Memory B cell (primary cell): ENCODE data around the gene C3orf20.
"Not testable (repeated sequence)": the region's sequence is repeated elsewhere in the genome, so short reads cannot be mapped to it uniquely, and the experiment has no call there.

Experiments used
- ATAC-seq: fragments of 150-1000 bp; cut with Tn5 transposase; 2 replicates; pipeline ENCODE4 v1.10.0; 2021; ENCODE audit warnings: low read depth, mild to moderate bottlenecking, moderate library complexity
- DNase-seq, 2 donors: peaks; one replicate each; pipeline ENCODE4 v3.0.0; 2022; ENCODE audit warnings: low spot score in 2 of 2
- H3K27ac Mint-ChIP-seq: one replicate; pipeline ENCODE4 v1.8.0; 2022; ENCODE audit warnings: mild to moderate bottlenecking, moderate library complexity, mixed read lengths
- H3K27me3 Mint-ChIP-seq: one replicate; pipeline ENCODE4 v1.8.0; 2022; ENCODE audit warnings: mixed read lengths
- H3K36me3 Mint-ChIP-seq: one replicate; pipeline ENCODE4 v1.8.0; 2022; ENCODE audit warnings: mild to moderate bottlenecking, mixed read lengths
- H3K4me1 Mint-ChIP-seq: one replicate; pipeline ENCODE4 v1.8.0; 2022; ENCODE audit warnings: mixed read lengths
- H3K4me3 Mint-ChIP-seq: one replicate; pipeline ENCODE4 v1.8.0; 2022; ENCODE audit warnings: mild to moderate bottlenecking, moderate library complexity, mixed read lengths
- H3K9me3 Mint-ChIP-seq: one replicate; pipeline ENCODE4 v1.8.0; 2022; ENCODE audit warnings: mixed read lengths

The C3orf20 gene

DNA sequence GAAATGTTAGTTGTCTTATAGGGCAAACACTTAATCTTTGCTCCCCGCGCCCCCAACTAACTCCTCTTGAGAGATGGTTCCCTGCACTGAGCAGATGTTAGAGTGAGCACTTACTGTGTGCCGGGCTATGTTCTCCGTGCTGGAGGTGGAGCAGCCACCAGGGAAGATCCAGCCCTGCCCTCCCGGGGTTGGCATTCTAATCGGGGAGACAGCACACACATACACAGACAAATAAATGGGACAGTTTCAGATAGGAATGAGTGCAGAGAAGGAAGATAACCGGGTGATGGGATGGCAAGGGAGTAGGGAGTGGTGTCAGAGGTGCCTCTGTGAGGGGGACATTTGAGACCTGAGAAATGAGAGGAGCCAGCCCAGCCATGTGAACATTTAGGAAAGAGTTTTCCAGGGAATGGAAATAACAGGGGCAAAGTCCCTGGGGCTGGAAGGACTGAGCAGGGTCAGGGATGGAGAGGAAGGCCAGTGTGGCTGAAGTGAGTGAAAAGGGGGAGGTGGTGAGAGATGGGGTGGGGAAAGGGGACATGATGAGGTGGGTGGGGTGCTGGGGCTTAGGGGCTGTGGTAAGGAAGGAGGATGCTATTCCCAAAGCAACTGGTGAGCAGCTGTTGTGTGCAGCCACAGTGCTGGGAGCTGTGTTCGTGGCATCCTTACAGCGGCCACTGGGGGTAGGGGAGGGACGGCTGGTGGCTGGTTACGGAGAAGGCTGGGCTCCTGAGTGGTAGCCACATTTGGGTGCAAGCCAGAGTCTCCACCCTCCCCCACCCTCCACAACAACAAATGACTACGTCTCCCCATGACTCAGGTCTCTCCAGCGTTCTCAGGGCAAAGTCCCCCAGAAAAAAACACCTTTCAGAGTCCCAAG, 128.4 kb downstream of the C3orf20 start:
- Mint-ChIP-seq H3K9me3 (peaks cover 2% of the 10 kb centered on the region), H3K4me3 (no peak overlapping the region)

DNA sequence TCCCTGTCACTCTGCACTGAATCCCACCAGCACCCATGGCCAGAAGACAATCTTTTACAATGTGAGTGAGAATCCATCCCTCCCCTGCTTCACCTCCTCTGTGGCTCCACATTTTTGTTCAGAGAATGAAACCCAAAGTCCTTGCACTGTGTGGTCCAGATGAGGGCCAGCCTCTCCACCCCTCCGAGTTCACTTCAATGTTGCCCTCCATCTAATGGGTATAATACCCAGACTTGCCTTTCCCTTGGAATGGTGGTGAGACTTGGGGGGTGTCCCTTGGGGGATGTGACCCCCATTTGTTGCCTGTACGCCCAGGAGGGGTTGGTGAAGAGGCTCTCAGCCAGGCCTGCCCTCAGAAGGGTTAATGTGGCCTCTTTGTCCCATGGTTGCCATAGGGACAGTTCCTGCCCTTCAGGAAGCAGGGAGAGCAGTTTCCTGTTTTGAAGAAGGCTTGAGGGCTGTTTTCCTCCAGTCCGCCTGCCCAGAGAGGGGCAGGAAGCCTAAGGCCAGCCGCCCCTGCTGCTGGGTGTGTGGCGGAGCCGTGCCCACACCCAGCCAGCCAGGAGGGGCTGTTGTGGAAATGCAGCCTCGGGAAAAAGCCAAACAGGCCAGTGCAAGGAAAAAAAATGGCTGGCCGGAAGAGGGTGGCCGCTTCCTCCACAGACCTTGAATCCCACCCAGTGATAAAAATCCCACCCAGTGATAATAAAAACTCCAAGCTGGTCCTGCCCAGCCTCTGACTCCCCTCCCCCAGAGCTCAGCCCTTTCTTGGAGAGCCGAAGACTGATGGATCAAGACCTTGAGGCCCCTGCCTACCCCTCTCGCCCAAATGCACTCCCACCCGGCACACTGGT, 129.3 kb downstream of the C3orf20 start:
- ATAC-seq: no peak
- H3K4me3 Mint-ChIP-seq: no peak overlapping the region
- H3K9me3 Mint-ChIP-seq: peaks cover 2% of the 10 kb centered on the region
- peaks cover 3% of the 10 kb centered on the region for H3K4me1 Mint-ChIP-seq
- no peak for DNase-seq
- peaks cover 30% of the 10 kb centered on the region for H3K27me3 Mint-ChIP-seq
- H3K36me3 Mint-ChIP-seq: peaks cover 2% of the 10 kb centered on the region
- H3K27ac Mint-ChIP-seq: no peak overlapping the region

More for the DNA sequence above, 128.4 kb downstream of the C3orf20 start:
- H3K27ac Mint-ChIP-seq: no peak overlapping the region
- no peak for DNase-seq
- peaks cover 2% of the 10 kb centered on the region for H3K36me3 Mint-ChIP-seq
- peaks cover 3% of the 10 kb centered on the region for H3K4me1 Mint-ChIP-seq
- no peak for ATAC-seq
- peaks cover 24% of the 10 kb centered on the region for H3K27me3 Mint-ChIP-seq

DNA sequence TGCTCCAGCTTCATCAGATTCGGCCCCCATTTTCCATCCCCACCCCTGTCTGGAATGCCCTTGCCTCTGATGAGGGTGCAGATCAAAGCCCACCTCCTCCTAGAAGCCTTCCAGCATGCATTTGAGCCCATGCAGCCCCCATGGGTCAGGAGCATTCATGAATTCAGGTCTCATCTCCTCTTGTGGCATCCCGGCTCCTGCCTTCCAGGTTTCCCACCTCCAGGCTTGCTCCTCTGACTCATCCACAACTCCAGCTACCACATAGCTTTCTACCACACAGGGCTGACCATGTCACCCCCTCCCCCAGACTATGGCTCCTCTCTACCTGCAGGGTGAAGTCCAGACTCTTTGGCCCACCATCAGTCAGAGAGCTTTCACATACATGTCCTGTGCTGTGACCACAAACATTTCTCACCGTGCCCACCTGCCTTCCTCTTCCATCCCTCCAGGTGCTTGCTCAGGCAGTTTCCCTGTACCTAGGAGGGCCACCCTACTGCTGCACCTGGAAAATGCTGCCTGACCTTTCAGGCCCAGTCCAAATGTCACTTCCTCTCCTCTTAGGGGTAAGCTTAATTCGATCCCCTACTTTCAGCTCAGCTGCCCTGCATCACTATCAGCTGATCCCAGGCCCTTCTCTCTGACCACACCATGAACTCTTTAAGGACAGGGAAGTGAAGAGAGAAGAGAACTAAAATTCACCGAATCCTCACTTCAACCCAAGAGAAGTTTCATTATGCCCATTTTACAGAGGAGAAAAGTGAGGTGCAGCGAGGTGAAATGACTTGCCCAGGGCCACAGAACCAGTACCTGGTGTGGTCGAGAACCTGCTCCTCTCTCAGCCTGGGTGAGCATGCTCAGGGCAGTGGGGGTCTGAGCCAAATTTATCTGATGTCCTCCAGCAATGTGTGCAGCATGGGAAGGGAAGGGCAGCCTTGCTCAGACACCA, 130.2 kb downstream of the C3orf20 start:
- ATAC-seq (no peak), DNase-seq (no peak)

DNA sequence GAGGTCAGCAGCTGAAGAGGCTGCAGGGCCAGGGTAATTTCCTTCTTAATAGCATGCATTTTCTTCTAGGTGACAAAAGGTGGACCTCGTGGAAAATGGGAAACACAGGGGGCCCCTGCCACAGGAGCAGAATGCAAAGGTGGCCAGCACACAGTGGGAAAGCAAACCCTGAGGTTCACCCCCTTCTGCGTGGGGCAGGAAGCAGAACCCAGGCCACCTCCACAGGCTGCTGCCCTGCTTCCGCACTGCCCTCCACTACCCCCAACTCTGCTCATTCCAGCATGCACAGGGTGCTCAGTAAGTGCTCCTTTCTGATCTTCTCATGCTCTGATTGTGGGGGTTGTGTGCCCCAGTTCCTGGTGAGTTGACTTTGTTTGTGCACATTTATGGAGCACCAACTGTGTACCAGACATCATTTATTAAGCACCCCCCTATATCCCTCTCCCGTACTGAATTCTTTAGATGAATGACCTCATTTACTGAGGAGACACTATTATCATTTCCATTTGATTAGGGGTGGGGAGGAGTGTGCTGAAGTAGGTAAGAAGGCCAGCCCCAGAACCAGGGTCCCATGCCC, 131.1 kb downstream of the C3orf20 start:
- Mint-ChIP-seq H3K4me1 (peaks cover 3% of the 10 kb centered on the region), H3K27me3 (peaks cover 28% of the 10 kb centered on the region), H3K4me3 (no peak overlapping the region), H3K9me3 (no peaks in the 10 kb centered on the region), H3K27ac (no peak overlapping the region), H3K36me3 (no peaks in the 10 kb centered on the region)
- ATAC-seq (no peak), DNase-seq (no peak)

More for the DNA sequence above, 130.2 kb downstream of the C3orf20 start:
- no peaks in the 10 kb centered on the region for H3K9me3 Mint-ChIP-seq
- H3K27ac Mint-ChIP-seq: no peak overlapping the region
- peaks cover 27% of the 10 kb centered on the region for H3K27me3 Mint-ChIP-seq
- no peaks in the 10 kb centered on the region for H3K36me3 Mint-ChIP-seq
- no peak overlapping the region for H3K4me3 Mint-ChIP-seq
- peaks cover 3% of the 10 kb centered on the region for H3K4me1 Mint-ChIP-seq

DNA sequence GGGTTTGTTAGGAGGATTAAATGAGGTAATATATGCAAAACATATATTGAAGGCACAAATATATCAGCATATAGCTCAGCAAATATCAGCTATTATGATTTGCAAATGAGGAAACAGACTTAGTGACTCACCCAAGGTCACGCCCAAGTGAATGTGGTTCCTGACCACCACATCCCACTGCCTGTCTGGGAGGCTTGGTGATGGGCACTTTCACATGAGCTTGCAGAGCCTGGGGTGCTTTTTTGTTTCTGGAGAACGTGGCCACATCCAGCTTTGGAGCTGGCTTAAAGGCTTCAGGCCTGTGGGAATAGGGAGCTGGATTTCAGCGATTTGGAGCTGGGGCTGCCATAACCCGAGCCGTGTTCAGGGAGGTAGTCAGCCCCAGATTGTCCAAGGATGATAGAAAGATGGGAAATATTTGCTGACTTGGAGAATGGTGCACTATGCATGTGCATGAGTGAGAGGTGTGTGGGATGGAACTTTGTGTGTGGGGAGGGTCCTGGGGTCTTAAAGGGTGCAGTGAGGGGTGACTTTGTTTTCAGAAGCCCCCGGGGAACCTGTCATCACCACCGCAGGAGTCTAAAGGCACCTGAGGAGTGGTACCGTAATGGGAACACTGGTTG, 131.8 kb downstream of the C3orf20 start:
- Mint-ChIP-seq H3K4me3 (no peak overlapping the region), H3K27ac (no peak overlapping the region)

DNA sequence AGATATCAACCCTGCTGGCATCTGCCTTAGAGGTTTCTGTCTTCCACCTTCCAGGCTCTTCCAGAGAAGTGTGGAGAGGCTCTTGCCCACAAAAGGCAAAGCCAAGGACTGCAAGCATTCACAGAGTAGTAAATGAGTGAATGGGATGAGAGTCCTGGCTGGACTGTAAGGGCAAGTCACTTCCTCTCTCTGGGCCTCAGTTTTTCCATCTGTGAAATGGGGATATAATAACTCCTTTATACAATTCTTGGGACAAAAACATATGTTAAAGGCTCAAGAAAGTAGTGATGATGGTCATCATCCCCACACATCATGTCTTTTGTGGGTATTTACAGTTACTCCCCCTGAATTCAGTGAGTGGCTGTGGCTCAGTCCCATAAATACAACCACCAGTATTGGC, 133.1 kb downstream of the C3orf20 start:
- Mint-ChIP-seq H3K27me3 (peaks cover 38% of the 10 kb centered on the region), H3K27ac (no peak overlapping the region)
- no peak for ATAC-seq

More for the DNA sequence above, 131.8 kb downstream of the C3orf20 start:
- ATAC-seq (peak; percentile 52), DNase-seq (no peak)
- H3K4me1 Mint-ChIP-seq: peaks cover 3% of the 10 kb centered on the region
- no peaks in the 10 kb centered on the region for H3K9me3 Mint-ChIP-seq
- H3K27me3 Mint-ChIP-seq: peaks cover 32% of the 10 kb centered on the region
- H3K36me3 Mint-ChIP-seq: no peaks in the 10 kb centered on the region

DNA sequence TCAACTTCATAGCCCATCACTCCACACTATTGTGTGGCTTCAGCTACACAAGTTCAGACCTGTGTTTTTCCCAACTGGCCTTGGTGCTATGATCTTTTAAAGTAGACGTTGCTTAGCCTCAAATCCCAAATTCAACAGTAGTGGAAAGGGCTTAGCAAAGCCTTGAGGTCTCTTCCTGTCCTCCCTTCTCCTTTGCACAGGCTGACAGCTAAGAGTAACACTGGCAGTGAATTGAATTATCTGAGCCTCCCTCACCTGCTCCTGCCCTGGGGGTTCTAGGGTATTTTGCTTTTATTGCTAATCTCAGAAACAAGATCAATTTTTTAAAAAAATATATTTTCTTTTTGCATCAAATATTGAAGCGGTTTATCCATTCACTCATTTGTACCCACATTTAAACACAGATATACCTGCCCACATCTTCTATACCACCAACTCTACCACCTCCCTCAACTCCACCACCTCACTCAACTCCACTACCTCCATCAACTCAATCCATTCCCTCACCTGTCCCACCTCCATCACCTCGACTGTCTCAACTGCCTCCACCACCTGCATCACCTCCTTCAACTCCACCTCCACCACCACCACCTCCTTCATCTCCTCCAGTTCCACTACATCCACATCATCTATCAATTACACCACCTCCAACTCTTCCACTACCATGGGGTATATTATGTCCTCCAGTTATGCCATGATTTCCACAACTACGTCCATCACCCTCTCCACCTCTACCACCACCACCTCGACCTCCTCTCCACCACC, 133.7 kb downstream of the C3orf20 start:
- ATAC-seq (no peak), DNase-seq (no peak)
- Mint-ChIP-seq H3K27me3 (peaks cover 39% of the 10 kb centered on the region), H3K27ac (no peak overlapping the region), H3K4me3 (no peak overlapping the region), H3K4me1 (peaks cover 3% of the 10 kb centered on the region), H3K36me3 (no peaks in the 10 kb centered on the region), H3K9me3 (no peaks in the 10 kb centered on the region)

More for the DNA sequence above, 133.1 kb downstream of the C3orf20 start:
- no peak overlapping the region for H3K4me3 Mint-ChIP-seq
- peaks cover 3% of the 10 kb centered on the region for H3K4me1 Mint-ChIP-seq
- no peaks in the 10 kb centered on the region for H3K36me3 Mint-ChIP-seq
- H3K9me3 Mint-ChIP-seq: no peaks in the 10 kb centered on the region
- DNase-seq: no peak

DNA sequence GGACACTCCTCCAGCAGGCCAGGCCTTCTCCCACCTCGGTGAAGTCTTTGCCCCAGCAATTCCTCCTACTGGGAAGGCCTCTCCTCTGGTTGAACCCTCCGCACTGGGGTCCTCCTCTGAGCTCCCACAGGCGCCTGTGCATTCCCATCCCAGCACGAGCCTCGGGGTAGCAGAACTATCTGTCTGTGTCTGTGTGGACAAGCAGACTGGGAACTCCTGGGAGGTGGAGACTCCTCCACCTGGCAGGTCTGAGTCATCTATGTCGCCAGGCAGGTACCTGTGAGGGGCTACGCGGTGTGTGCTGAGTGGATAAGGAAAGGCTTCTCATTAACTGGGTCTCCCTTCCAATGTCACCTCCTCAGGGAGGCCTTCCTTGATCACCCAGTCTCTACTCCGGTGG, 134.7 kb downstream of the C3orf20 start:
- H3K9me3 Mint-ChIP-seq, H3K4me3 Mint-ChIP-seq, ATAC-seq, H3K4me1 Mint-ChIP-seq, H3K27ac Mint-ChIP-seq, H3K36me3 Mint-ChIP-seq, DNase-seq: not testable (repeated sequence)
- peaks cover 39% of the 10 kb centered on the region for H3K27me3 Mint-ChIP-seq

DNA sequence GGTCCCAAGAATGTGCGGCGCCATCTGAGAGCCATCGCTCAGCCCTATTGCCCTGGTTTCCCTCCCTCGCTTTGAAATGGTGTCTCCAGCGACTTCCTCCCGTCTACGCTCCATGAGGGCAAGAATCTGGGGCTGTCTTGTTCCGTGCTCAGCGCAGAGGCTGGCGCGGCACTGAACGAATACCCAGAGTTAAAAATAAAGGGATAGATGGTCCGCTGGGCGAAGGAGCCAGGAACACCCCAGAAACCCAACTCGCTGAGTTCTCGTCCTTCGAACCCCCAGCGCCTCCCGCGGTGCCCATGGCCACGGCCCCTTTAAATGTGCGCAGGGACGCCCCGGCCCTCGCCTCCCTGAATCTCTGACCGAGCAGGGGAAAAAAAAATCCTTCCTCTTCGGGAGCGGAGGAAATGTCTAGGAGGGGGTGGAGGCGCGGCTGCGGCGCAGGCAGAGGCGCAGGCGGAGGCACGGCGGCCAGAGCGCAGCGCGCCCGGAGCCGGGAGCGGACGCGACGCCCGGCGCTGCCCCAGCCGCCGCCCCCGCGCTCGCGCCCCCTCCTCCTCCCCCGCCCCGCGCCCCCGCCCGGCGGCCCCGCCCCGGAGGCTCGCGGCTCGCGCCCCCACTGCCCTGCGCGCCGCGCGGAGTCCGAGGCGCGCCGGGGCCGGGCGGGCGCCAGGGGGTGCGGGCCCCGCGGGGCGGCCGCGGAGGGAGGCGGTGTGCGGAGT, 135.3 kb downstream of the C3orf20 start:
- ATAC-seq (no peak), DNase-seq (no peak)
- Mint-ChIP-seq H3K4me3 (no peak overlapping the region), H3K36me3 (no peaks in the 10 kb centered on the region), H3K27ac (no peak overlapping the region), H3K27me3 (peaks cover 39% of the 10 kb centered on the region), H3K9me3 (no peaks in the 10 kb centered on the region), H3K4me1 (peaks cover 3% of the 10 kb centered on the region)

DNA sequence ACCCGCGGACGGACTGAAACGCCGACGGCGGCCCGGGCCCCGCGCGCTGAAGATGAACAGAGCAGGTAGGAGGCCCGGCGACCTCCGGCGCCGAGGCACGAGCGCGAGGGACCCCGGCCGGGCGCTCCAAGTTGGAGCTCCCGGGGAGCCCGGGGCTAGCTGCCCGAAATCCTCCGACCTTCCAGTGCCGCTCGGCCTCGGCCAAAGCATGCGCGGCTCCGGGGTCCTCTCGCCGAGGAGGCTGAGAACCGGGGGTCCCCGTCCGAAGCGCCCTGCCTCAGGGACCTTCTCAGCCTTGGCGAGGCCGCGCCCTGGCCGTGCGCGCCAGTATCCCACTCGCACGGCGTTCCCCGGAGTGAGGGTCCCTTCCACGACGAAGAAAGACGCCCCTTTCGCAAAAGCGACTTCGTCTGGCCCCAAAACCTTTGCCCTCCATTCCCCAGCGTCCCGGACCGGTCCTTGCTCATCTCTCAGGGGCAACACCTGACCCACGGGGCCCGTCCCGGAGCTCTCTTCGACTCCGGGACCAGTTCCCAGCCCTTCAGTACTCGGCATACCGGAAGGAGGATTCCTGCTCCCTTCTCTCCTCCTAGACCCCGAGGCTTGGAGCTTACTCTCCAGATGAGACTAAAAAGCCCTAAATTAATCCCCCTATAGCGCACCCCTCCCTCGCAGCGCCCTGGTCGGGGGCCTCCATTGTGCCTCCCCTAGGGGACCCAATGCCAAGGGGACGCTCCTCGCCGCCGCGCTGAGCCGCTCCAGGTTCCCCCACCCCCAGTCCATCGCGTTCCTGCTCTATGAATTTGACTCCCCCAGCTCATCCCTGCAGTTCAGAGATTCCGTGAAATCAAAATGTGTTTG, 136.1 kb downstream of the C3orf20 start:
- no peak for ATAC-seq
- no peak for DNase-seq
- H3K4me3 Mint-ChIP-seq: no peak overlapping the region
- peaks cover 38% of the 10 kb centered on the region for H3K27me3 Mint-ChIP-seq
- peaks cover 3% of the 10 kb centered on the region for H3K4me1 Mint-ChIP-seq
- no peaks in the 10 kb centered on the region for H3K36me3 Mint-ChIP-seq
- no peak overlapping the region for H3K27ac Mint-ChIP-seq
- H3K9me3 Mint-ChIP-seq: no peaks in the 10 kb centered on the region

DNA sequence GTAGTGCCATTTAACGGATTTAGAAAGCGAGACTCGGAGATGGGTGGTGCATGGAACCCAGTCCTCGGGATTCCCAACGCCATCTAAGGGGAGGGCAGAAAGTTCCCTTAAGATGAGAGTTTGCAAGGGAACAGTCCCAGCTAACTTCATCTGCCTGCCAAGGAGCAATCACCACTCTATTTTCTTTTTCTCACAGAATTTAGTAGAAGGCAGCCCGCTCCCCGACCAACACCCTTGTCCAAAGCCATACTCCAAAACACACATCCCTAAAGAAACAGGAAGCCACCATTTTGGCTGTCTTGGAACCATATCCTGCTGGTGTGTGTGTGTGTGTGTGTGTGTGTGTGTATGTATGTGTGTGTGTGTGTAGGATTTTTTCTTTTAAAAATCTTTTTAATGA, 136.7 kb downstream of the C3orf20 start:
- Mint-ChIP-seq H3K27me3 (peaks cover 36% of the 10 kb centered on the region), H3K4me1 (peaks cover 3% of the 10 kb centered on the region), H3K4me3 (no peak overlapping the region), H3K9me3 (no peaks in the 10 kb centered on the region), H3K36me3 (no peaks in the 10 kb centered on the region), H3K27ac (no peak overlapping the region)
- ATAC-seq (no peak), DNase-seq (no peak)
